Osteocyte (in vitro differentiated cells): ENCODE data around the gene GSTK1. TPM values are rescaled to one million over a fixed set of nuclear protein-coding genes. Genes with fewer than 3 reads are reported as not detected.

Experiments used
- DNase-seq: peaks from one replicate; pipeline ENCODE4 v3.0.0; 2021; ENCODE audit warnings: mixed read lengths; ENCODE audit not compliant: unreplicated experiment; ENCODE audit errors: extremely low spot score
- H3K27ac Mint-ChIP-seq: one replicate; pipeline ENCODE4 v1.8.0; 2021; ENCODE audit warnings: mild to moderate bottlenecking, mixed read lengths; ENCODE audit not compliant: unreplicated experiment
- H3K27me3 Mint-ChIP-seq: one replicate; pipeline ENCODE4 v1.8.0; 2021; ENCODE audit warnings: mixed read lengths; ENCODE audit not compliant: unreplicated experiment
- H3K36me3 Mint-ChIP-seq: one replicate; pipeline ENCODE4 v1.8.0; 2021; ENCODE audit warnings: mixed read lengths; ENCODE audit not compliant: unreplicated experiment
- H3K4me1 Mint-ChIP-seq: one replicate; pipeline ENCODE4 v1.8.0; 2021; ENCODE audit warnings: mixed read lengths; ENCODE audit not compliant: unreplicated experiment
- H3K4me3 Mint-ChIP-seq: one replicate; pipeline ENCODE4 v1.8.0; 2021; ENCODE audit warnings: mild to moderate bottlenecking, moderate library complexity, mixed read lengths; ENCODE audit not compliant: unreplicated experiment
- H3K9me3 Mint-ChIP-seq: one replicate; pipeline ENCODE4 v1.8.0; 2021; ENCODE audit warnings: mixed read lengths; ENCODE audit not compliant: unreplicated experiment
- CTCF ChIP-seq: fragments of 200-600 bp; sonication (generic); IDR thresholded peaks from 2 replicates; pipeline ENCODE4 v1.5.0; 2021; ENCODE audit warnings: antibody characterized with exemption, mild to moderate bottlenecking, moderate library complexity
- total RNA-seq: library from RNA; stranded (reverse); gene quantifications from 2 replicates; pipeline ENCODE4 v1.2.1, GENCODE V29; 2021

Gene GSTK1
- total RNA-seq, 1 donor from 2014 or later: 141 TPM

GRCh38 chr7:143265017-143265693 lies 1.9 kb downstream of the GSTK1 start:
- peak; percentile 80 for DNase-seq

DNA sequence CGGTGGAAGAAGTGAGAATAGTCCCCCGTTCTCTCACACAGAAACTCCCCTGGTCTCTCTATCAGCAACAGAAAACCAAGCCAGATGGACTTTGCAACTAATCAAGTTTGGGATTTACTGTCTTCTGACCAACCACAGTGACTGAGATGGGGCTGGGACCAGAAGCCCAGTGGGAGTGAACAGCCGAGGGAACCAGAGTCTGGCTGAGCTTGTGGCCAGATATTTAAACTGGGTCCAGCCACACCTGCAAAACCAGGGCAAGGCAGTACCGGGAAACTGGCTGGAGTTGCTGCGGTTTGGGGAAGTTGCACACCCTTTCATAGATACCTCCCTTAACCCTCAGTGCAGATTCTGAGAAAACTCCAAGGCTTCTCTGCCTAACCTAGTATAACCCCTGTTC lies 6.0 kb downstream of the GSTK1 start:
- no peak for TF ChIP-seq CTCF
- H3K4me3 Mint-ChIP-seq: no peak overlapping the region
- H3K36me3 Mint-ChIP-seq: peaks cover 33% of the 10 kb centered on the region
- no peak overlapping the region for H3K27ac Mint-ChIP-seq
- no peaks in the 10 kb centered on the region for H3K9me3 Mint-ChIP-seq
- DNase-seq: no peak
- H3K27me3 Mint-ChIP-seq: no peaks in the 10 kb centered on the region
- peaks cover 12% of the 10 kb centered on the region for H3K4me1 Mint-ChIP-seq

More at GRCh38 chr7:143265017-143265693, 1.9 kb downstream of the GSTK1 start:
- Mint-ChIP-seq H3K27ac (peak overlapping the region; percentile 3), H3K9me3 (no peaks in the 10 kb centered on the region), H3K27me3 (no peaks in the 10 kb centered on the region), H3K4me3 (no peak overlapping the region), H3K4me1 (peaks cover 24% of the 10 kb centered on the region), H3K36me3 (peaks cover 33% of the 10 kb centered on the region)
- no peak for TF ChIP-seq CTCF

- Mint-ChIP-seq H3K27ac (no peak overlapping the region), H3K27me3 (no peaks in the 10 kb centered on the region), H3K36me3 (peaks cover 21% of the 10 kb centered on the region), H3K9me3 (no peaks in the 10 kb centered on the region), H3K4me1 (peaks cover under 1% of the 10 kb centered on the region), H3K4me3 (no peak overlapping the region)
- DNase-seq: no peak
- no peak for TF ChIP-seq CTCF
Measured at GRCh38 chr7:143271240-143271639, 8.0 kb downstream of the GSTK1 start.

GRCh38 chr7:143272871-143273270 lies 9.6 kb downstream of the GSTK1 start:
- no peaks in the 10 kb centered on the region for H3K4me1 Mint-ChIP-seq
- H3K9me3 Mint-ChIP-seq: no peaks in the 10 kb centered on the region
- no peak for TF ChIP-seq CTCF
- DNase-seq: no peak
- H3K27me3 Mint-ChIP-seq: no peaks in the 10 kb centered on the region
- H3K4me3 Mint-ChIP-seq: no peak overlapping the region
- H3K27ac Mint-ChIP-seq: no peak overlapping the region
- H3K36me3 Mint-ChIP-seq: peaks cover 20% of the 10 kb centered on the region

DNA sequence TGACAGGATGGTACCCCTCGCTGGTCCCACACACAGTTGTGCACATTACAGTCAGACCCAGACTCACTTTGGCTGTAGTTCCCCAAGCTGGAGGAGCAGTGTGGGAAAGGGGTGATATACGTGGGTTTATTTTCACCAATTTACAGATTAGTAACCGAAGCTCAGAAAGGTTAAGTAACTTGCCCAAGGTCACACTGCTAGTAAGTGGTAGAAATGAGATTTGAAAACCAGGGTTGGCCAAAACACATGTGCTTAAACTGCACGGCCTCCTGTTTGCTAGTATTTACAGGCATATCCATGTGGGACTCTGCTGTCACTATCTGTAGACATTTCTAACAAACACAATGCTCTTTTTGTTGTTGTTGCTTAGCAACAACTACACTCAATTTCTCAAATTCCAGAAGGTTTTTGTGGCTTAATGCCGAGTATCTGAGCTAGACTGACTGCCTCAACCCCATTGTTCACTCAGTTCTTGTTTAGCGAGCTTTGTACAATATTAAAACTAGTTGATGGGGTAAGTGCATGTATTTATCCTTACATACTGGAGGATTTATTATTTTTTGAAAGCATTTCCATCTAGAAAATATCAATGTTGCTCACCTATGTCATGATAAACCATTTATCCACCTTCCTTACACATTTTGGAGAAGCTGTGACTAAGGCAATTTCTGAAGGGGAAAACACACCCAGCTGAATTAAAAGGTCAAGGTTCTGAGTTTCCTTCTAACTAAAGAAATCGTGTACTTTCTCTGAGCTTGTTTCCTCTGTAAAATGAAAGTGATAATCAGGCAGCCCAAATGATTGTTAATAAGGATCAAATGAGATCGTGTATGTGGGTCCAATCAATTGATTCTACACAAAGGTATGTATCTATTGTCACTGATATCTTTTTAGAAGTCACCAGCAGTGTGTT lies 16.2 kb downstream of the GSTK1 start:
- no peak for TF ChIP-seq CTCF
- no peaks in the 10 kb centered on the region for H3K9me3 Mint-ChIP-seq
- no peak for DNase-seq
- H3K36me3 Mint-ChIP-seq: no peaks in the 10 kb centered on the region
- no peaks in the 10 kb centered on the region for H3K27me3 Mint-ChIP-seq
- peak overlapping the region; percentile 74 for H3K27ac Mint-ChIP-seq
- no peak overlapping the region for H3K4me3 Mint-ChIP-seq
- peaks cover 17% of the 10 kb centered on the region for H3K4me1 Mint-ChIP-seq
